ENCODE results near the gene CA6. TPM values are rescaled to one million over a fixed set of nuclear protein-coding genes. Genes with fewer than 3 reads are reported as not detected.

CA6 gene
- polyA plus RNA-seq, 1 donor (not counting 4 experiments of a cell fraction or from before 2014, with no cell fraction given), result not detected

GRCh38 chr1:9013819-9014218 lies 68.2 kb downstream of the CA6 start:
- Histone ChIP-seq H3K4me2 (ENCODE audit: control insufficient read depth, extremely low read depth, insufficient read depth, low read depth, low read length) (no peak overlapping the region), H3K9me3 (ENCODE audit: control insufficient read depth, low read depth, low read length) (no peaks in the 10 kb centered on the region), H3K36me3 (ENCODE audit: control insufficient read depth in 2 of 2, extremely low read depth in 1 of 2, insufficient read depth in 2 of 2, low read length in 2 of 2) (no peaks in the 10 kb centered on the region), H2AFZ (ENCODE audit: control insufficient read depth, low read length) (no peak overlapping the region), H3K79me2 (ENCODE audit: control insufficient read depth, insufficient read depth, low read length) (no peaks in the 10 kb centered on the region), H3K27me3 (ENCODE audit: control insufficient read depth, extremely low read depth, insufficient read depth, low read length) (no peaks in the 10 kb centered on the region), H3K27ac (ENCODE audit: control insufficient read depth, insufficient read depth, low read length) (no peak overlapping the region), H3K4me1 (ENCODE audit: control insufficient read depth, extremely low read depth, insufficient read depth, low read length) (no peaks in the 10 kb centered on the region), H4K20me1 (ENCODE audit: control insufficient read depth, extremely low read depth, insufficient read depth, low read length) (no peaks in the 10 kb centered on the region), H3K9me1 (ENCODE audit: control insufficient read depth, extremely low read depth, insufficient read depth, low read length) (no peaks in the 10 kb centered on the region), H3K4me3 (ENCODE audit: control insufficient read depth in 2 of 3, extremely low read depth in 1 of 3, insufficient read depth in 2 of 3, low read depth in 1 of 3, low read length in 3 of 3) (no peak overlapping the region), H3K9ac (ENCODE audit: control insufficient read depth, extremely low read depth, insufficient read depth, low read length) (no peak overlapping the region)
- no peak for FAIRE-seq
- DNase-seq (ENCODE audit: low read depth, low spot score), result no peak
- TF ChIP-seq CTCF (optimal IDR thresholded peaks at IDR 0.05 in 1 of 3, IDR thresholded peaks at IDR 0.05 in 1 of 3, conservative IDR thresholded peaks at IDR 0.05 in 1 of 3; ENCODE audit: extremely low read depth in 1 of 3, insufficient read depth in 2 of 3, low read length in 3 of 3) (no peak), EZH2 (IDR thresholded peaks at IDR 0.05; ENCODE audit: low read length) (no peak)
- dilution Hi-C loops (cut with MboI; ENCODE audit: extremely low pct_ligation_motif_present, low sequenced_read_pairs), result no loop called here

DNA sequence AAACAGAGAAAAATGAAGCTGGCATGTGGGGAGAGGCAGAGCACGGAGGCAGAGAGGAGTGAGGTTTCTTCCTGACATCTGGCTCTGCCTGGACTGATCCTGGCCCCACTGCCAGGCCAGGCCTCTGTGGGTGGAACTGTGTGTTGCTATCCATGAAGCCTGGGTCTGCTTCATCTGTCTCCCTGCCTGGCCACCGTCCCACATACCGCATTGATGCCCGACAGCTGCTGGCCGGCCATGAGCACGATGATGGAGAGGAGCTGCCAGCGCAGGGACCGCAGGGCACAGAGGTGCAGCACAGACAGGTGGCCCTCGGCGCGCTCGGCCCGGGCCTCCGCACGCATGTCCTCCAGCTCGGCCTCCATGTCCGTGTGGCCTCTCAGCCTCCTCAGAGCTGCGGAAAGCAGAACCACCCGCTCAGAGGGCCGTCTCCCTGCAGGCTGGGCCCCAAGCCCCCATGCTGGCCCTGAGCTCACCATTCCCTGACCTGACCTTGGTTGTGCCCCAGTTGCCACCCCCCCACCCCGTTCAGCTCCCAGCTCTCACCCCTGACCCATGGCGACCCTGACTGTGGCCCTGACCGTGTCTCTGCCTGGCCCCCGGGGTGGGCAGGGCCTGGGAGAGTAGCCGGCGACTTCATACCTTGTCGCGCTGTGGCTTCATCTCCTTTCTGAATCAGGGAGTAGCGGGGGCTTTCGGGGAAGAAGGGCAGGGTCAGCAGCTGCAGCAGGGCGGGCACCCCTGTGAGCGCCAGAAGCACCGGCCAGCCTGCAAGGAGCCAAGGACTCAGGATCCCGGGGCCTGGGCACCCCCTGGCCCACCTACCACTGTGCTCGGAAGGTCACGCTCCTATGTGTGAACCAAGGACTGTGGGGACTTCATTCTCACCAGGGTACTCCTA lies 69.1 kb downstream of the CA6 start:
- no peak for FAIRE-seq
- Histone ChIP-seq H3K27ac (ENCODE audit: control insufficient read depth, insufficient read depth, low read length) (no peak overlapping the region), H3K4me2 (ENCODE audit: control insufficient read depth, extremely low read depth, insufficient read depth, low read depth, low read length) (no peak overlapping the region), H3K4me1 (ENCODE audit: control insufficient read depth, extremely low read depth, insufficient read depth, low read length) (no peaks in the 10 kb centered on the region), H3K9me1 (ENCODE audit: control insufficient read depth, extremely low read depth, insufficient read depth, low read length) (no peaks in the 10 kb centered on the region), H3K9ac (ENCODE audit: control insufficient read depth, extremely low read depth, insufficient read depth, low read length) (no peak overlapping the region), H4K20me1 (ENCODE audit: control insufficient read depth, extremely low read depth, insufficient read depth, low read length) (no peaks in the 10 kb centered on the region), H3K27me3 (ENCODE audit: control insufficient read depth, extremely low read depth, insufficient read depth, low read length) (no peaks in the 10 kb centered on the region), H3K36me3 (ENCODE audit: control insufficient read depth in 2 of 2, extremely low read depth in 1 of 2, insufficient read depth in 2 of 2, low read length in 2 of 2) (no peaks in the 10 kb centered on the region), H3K9me3 (ENCODE audit: control insufficient read depth, low read depth, low read length) (no peaks in the 10 kb centered on the region), H3K79me2 (ENCODE audit: control insufficient read depth, insufficient read depth, low read length) (no peaks in the 10 kb centered on the region), H3K4me3 (ENCODE audit: control insufficient read depth in 2 of 3, extremely low read depth in 1 of 3, insufficient read depth in 2 of 3, low read depth in 1 of 3, low read length in 3 of 3) (no peak overlapping the region), H2AFZ (ENCODE audit: control insufficient read depth, low read length) (no peak overlapping the region)
- dilution Hi-C loops (cut with MboI; ENCODE audit: extremely low pct_ligation_motif_present, low sequenced_read_pairs), result no loop called here
- no peak for DNase-seq (ENCODE audit: low read depth, low spot score)
- TF ChIP-seq CTCF (optimal IDR thresholded peaks at IDR 0.05 in 1 of 3, IDR thresholded peaks at IDR 0.05 in 1 of 3, conservative IDR thresholded peaks at IDR 0.05 in 1 of 3; ENCODE audit: extremely low read depth in 1 of 3, insufficient read depth in 2 of 3, low read length in 3 of 3) (no peak), EZH2 (IDR thresholded peaks at IDR 0.05; ENCODE audit: low read length) (no peak)

All from keratinocyte (primary cell).